ENCODE measurements around the gene DFFA.

- TF ChIP-seq POLR2A (IDR thresholded peaks at IDR 0.05; ENCODE audit: low read depth, low read length), result no peak
- TF ChIP-seq, protein P1, sequence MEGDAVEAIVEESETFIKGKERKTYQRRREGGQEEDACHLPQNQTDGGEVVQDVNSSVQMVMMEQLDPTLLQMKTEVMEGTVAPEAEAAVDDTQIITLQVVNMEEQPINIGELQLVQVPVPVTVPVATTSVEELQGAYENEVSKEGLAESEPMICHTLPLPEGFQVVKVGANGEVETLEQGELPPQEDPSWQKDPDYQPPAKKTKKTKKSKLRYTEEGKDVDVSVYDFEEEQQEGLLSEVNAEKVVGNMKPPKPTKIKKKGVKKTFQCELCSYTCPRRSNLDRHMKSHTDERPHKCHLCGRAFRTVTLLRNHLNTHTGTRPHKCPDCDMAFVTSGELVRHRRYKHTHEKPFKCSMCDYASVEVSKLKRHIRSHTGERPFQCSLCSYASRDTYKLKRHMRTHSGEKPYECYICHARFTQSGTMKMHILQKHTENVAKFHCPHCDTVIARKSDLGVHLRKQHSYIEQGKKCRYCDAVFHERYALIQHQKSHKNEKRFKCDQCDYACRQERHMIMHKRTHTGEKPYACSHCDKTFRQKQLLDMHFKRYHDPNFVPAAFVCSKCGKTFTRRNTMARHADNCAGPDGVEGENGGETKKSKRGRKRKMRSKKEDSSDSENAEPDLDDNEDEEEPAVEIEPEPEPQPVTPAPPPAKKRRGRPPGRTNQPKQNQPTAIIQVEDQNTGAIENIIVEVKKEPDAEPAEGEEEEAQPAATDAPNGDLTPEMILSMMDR (IDR thresholded peaks at IDR 0.05; ENCODE audit: extremely low read depth in 1 of 2, insufficient read depth in 1 of 2, low read depth in 1 of 2, low read length in 2 of 2), result no peak
- TF ChIP-seq MAX (IDR thresholded peaks at IDR 0.05; ENCODE audit: insufficient read depth, insufficient read length), result no peak
- no peak for TF ChIP-seq MYC (IDR thresholded peaks at IDR 0.05; ENCODE audit: low read depth, low read length)
- TF ChIP-seq FOS (IDR thresholded peaks at IDR 0.05; ENCODE audit: borderline replicate concordance, insufficient read depth, low read length), result no peak
- TF ChIP-seq POLR2AphosphoS5 (IDR thresholded peaks at IDR 0.05; ENCODE audit: insufficient read depth, low read depth, low read length), result no peak
- no peak for TF ChIP-seq GATA2 (IDR thresholded peaks at IDR 0.05; ENCODE audit: insufficient read depth, insufficient read length, low read depth, low read length)
Measured at GRCh38 chr1:10520952-10521351, 48.6 kb upstream of the DFFA start.
